RWPE1 (cell line): ENCODE measurements around the gene FHOD3.

ENCODE experiments used
- CTCF ChIA-PET: fragments of 350-600 bp; sonication (Branson Sonifier 250); formaldehyde crosslinking; extraction: SDS; loops from one replicate; lab custom pipeline; 2021; lab: Yijun Ruan, JAX
- POLR2A ChIA-PET: fragments of 400-600 bp; formaldehyde crosslinking; extraction: SDS; loops from one replicate; lab custom pipeline; 2020; ENCODE audit warnings: antibody characterized with exemption; ENCODE audit not compliant: low non-redundant PET; lab: Yijun Ruan, JAX
- DNase-seq: peaks from one replicate; pipeline ENCODE4 v3.0.0; 2012; ENCODE audit warnings: low spot score
- H3K27ac ChIP-seq: fragments of 450-650 bp; 2 replicates; pipeline ENCODE4 v1.5.1; 2017
- TF ChIP-seq, protein P1 (sequence below): fragments of 450-650 bp; conservative IDR thresholded peaks from 2 replicates; pipeline ENCODE4 v1.5.1; 2017; ENCODE audit warnings: low read depth, mild to moderate bottlenecking

The FHOD3 gene

DNA sequence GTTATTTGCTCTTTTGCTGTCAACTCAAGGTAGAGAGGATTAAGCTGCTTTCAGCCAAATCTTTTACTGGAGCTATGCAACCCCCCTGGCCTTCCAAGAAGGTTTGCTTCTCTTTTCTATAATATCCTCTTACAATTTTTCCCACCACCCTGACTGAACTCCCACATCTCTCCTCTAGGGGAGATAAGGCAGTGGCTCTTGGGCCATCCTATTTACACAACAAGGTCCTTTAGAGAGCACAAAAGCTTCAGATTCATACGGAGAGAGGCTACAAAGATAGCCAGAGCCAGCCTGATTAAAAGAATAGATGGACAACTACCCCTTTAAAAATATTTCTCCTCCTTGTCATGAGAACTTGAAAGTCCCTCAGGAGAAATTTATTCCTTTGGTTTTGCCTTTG is 435.6 kb downstream of the FHOD3 start:
- TF ChIP-seq, protein P1, sequence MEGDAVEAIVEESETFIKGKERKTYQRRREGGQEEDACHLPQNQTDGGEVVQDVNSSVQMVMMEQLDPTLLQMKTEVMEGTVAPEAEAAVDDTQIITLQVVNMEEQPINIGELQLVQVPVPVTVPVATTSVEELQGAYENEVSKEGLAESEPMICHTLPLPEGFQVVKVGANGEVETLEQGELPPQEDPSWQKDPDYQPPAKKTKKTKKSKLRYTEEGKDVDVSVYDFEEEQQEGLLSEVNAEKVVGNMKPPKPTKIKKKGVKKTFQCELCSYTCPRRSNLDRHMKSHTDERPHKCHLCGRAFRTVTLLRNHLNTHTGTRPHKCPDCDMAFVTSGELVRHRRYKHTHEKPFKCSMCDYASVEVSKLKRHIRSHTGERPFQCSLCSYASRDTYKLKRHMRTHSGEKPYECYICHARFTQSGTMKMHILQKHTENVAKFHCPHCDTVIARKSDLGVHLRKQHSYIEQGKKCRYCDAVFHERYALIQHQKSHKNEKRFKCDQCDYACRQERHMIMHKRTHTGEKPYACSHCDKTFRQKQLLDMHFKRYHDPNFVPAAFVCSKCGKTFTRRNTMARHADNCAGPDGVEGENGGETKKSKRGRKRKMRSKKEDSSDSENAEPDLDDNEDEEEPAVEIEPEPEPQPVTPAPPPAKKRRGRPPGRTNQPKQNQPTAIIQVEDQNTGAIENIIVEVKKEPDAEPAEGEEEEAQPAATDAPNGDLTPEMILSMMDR, result no peak
- DNase-seq, result no peak
- ChIA-PET CTCF (no interaction called here), POLR2A (no interaction called here)
- H3K27ac ChIP-seq, result no peak overlapping the region

DNA sequence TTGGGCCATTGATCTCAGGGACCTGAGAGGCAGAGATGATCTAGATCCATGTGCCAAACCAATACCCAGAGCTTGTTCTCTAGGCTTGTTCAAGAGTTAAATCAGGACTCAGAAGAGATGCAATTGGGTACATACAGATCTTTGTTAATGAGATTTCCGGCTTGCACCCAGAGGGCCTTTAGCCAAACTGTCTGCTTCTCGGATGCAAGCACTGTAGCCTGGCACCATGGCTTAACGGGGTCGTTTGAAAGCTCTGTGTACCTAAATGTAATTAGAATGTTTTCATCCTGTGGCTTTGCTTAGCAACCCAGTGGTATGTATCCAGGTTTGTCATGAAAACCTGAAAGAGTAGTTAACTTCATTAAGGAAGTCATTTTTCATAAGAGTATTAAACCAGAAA is 437.1 kb downstream of the FHOD3 start:
- no peak overlapping the region for H3K27ac ChIP-seq
- POLR2A ChIA-PET, result no interaction called here
- TF ChIP-seq, protein P1, result no peak
- no peak for DNase-seq
- CTCF ChIA-PET, result interaction anchor here (1.6 kb wide), 1 partner anchor 46 kb away, joined by 3 read pairs; no protein-coding TSS in a partner anchor

DNA sequence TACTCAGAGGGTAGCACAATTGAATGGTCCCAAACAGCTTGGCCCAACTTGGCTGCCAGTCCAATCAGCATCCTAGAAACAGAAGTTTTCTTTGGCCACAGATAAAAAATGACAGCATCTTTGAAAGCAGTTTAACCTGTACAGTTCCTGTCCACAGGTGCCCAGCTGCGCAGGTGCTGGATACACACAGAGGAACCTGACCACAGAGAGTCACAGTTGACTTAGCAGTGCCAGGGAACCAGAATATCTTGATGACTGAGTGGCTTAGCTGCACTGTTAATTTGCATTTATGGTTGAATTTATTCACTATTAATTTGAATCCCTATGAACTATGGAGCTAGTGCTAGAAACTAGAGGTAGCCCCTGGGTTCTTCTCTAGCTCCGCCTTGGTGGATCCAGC is 437.6 kb downstream of the FHOD3 start:
- no peak for DNase-seq
- no peak overlapping the region for H3K27ac ChIP-seq
- ChIA-PET CTCF (interaction anchor here (0.8 to 1.6 kb wide), 2 partner anchors 47 to 1380 kb away, joined by 3 read pairs; no protein-coding TSS in a partner anchor), POLR2A (no interaction called here)
- TF ChIP-seq, protein P1, result no peak

DNA sequence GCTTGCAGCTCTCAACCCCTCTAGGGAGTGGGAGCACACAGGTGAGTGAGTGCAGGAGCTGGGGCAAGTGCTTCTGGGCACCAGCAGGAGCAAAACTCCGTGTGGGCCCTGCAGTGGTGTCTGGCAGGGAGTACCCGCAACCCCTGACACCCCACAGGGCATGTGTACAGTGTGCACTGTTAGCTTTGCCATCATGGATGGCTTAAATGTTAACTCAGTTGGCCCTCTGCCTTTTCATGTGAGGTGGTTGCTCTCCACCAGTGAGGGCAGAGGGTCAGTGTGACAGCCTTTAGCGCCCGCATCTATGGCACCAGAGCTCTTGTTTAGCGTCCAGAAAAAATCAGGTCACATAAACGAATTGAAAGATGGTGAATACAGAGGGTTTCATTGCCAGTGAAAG is 438.6 kb downstream of the FHOD3 start:
- ChIA-PET CTCF (no interaction called here), POLR2A (no interaction called here)
- no peak overlapping the region for H3K27ac ChIP-seq
- no peak for DNase-seq
- TF ChIP-seq, protein P1, result no peak

DNA sequence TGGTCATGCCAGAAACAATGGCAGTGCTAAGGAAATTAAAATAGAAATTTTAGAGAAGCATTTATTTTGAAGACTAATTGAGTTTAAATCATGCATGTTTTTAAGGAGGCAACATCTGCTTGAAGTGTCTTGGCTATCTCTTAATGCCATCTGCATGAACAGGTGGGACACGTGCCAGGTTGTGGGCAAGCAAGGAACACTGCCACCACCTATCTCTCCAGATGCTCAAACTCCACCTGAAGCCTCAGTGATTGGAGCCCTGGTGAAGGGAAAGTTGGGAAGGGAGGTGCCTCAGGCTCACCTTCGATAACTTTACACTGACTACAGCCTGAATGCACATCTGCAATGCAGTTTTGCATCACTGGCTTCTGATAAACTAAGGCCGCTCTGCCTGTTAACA is 439.8 kb downstream of the FHOD3 start:
- H3K27ac ChIP-seq, result no peak overlapping the region
- CTCF ChIA-PET, result no interaction called here
- POLR2A ChIA-PET, result no interaction called here
- DNase-seq, result no peak
- TF ChIP-seq, protein P1, result no peak

DNA sequence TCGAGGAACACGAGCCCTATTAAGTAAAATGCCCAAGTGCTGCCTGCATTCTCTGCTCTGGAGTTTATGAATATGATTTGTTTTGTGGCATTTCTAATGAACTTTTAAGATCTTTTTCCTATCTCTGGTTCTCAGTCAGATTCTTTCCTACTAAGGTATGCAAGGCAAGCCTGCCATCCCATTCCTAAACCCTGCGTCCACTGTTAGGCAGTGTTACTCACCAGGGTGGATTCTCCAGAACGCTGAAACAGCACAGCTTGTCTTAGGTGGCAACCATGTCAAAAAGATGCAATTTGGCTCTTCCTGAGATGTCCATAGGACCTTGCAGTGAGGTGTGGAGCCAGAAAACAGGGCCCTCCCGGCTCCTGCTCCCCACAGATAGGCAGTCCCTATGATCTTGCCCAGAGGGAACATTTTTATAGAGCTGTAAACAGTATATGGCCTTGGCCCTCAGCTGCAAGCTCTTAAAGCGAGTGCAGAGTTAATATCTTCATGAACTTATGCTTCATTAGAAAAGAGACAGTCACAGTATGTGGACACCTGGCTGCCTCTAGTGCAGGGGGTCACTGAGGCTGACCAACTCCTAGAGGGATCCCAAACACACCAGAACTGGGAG is 446.9 kb downstream of the FHOD3 start:
- TF ChIP-seq, protein P1, result no peak
- no peak for DNase-seq
- ChIA-PET POLR2A (no interaction called here), CTCF (no interaction called here)
- H3K27ac ChIP-seq, result peak overlapping the region; percentile 60
